NCI-H1417 (cell line): Measurements from ENCODE around the gene SYCP2.

Source experiments
- DNase-seq, 3 experiments: peaks; one replicate each; lab custom pipeline; 2025; lab: John Stamatoyannopoulos, UW

Gene SYCP2

GRCh38 chr20:59835448-59836395 is 97.7 kb downstream of the SYCP2 start:
- peak; percentile 76 to 91 (median 83) for DNase-seq

GRCh38 chr20:59835057-59835447 is 98.4 kb downstream of the SYCP2 start:
- DNase-seq, result peak in 2 of 3 experiments; percentile 57 to 82

- no peak for DNase-seq
These were observed 100.8 kb downstream of the SYCP2 start for GRCh38 chr20:59832406-59833363.

GRCh38 chr20:59831916-59832270 is 101.5 kb downstream of the SYCP2 start:
- no peak for DNase-seq

GRCh38 chr20:59831024-59831915 is 102.2 kb downstream of the SYCP2 start:
- peak; percentile 33 to 85 (median 78) for DNase-seq

GRCh38 chr20:59830665-59831023 is 102.8 kb downstream of the SYCP2 start:
- peak; percentile 21 to 85 (median 78) for DNase-seq

- no peak for DNase-seq
These were observed 103.4 kb downstream of the SYCP2 start for GRCh38 chr20:59829786-59830664.

DNA sequence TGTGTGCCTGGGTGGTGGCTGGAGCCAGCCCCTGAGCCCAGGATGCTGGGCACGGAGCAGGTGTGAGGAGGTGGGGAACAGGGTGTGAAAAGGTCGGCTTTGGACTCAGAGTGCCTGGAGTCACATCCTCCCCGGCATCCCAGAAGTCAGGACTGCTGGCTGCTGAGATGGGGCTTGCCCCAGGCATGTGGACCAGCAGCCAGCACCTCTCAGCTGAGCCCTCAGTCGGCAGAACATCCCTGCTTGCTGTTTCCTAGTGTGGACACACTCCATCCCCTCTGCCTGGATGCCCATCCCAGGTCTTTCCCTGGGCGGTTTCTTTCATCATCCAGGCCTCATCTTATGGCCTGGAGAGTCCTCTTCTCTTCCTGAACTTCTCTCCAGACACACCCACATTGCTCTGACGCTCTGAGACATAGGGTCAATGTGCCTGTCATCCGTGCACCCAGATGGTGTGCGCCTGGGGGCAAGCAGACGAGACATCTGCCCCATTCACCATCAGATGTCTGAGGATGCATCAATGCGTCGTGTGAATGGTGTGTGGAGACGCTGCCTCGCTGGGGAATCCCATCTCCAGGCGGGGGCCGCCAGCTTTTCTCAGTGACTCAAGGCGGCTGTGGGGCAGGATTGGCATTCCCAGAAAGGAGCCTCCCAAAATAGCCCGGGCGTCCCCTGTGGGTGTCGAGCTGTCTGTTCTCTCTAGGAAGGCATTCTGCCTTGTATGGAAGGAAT is 104.2 kb downstream of the SYCP2 start:
- no peak for DNase-seq

GRCh38 chr20:59828125-59829053 is 105.0 kb downstream of the SYCP2 start:
- DNase-seq, result no peak

GRCh38 chr20:59827138-59828056 is 106.0 kb downstream of the SYCP2 start:
- no peak for DNase-seq

DNA sequence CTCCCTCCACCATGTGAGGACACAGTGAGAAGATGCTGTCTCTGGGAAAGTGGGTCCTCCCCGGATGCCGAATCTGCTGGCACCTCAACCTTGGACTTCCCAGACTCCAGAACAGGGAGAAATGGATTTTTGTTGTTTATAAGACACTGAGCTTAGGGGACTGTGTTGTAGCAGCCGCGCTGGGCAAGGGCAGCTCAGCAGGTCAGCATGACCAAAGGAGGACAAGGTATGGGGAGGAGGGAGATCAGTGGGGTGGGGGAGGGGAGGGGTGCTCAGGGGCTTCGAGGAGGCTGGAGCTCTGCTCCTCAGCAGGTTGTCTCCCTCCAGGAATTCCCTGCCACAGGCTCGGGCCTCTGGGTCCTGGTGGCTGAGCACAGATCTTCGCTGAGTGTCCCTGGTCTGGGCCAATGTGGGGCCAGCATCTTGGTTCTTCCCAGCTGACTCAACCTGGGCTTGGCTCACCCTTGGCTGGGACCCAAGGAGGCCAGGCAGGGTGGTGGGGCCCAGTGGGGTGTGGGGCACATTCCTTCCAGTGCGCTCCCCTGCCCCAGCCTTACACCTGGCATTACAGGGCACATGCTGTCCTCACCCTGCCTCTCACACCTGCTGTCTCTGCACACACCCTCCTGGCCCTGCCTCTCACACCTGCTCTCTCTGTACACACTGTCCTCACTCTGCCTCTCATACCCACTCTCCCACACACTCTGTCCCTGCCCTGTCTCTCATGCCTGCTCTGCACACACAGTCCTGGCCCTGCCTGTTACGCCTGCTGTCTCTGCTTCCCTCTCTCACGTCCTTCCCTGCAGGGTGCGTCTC is 107.3 kb downstream of the SYCP2 start:
- DNase-seq, result peak; percentile 83 to 96 (median 88)

DNA sequence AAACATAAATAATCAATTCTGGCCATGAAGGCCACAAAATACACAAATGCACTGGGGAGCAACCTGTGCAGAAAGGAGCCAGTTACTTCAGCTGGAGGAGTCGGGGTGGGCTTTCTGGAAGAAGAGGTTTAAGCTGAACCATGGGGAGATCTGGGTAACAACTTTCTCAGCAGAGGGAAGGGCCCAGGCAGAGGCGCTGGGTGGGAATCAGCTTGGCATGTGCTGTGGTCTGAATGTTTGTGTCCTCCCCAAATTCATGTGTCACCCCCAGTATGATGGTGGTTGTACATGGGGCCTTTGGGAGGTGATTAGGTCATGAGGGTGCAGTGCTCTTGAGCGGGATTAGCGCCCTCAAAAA is 107.9 kb downstream of the SYCP2 start:
- no peak for DNase-seq

DNA sequence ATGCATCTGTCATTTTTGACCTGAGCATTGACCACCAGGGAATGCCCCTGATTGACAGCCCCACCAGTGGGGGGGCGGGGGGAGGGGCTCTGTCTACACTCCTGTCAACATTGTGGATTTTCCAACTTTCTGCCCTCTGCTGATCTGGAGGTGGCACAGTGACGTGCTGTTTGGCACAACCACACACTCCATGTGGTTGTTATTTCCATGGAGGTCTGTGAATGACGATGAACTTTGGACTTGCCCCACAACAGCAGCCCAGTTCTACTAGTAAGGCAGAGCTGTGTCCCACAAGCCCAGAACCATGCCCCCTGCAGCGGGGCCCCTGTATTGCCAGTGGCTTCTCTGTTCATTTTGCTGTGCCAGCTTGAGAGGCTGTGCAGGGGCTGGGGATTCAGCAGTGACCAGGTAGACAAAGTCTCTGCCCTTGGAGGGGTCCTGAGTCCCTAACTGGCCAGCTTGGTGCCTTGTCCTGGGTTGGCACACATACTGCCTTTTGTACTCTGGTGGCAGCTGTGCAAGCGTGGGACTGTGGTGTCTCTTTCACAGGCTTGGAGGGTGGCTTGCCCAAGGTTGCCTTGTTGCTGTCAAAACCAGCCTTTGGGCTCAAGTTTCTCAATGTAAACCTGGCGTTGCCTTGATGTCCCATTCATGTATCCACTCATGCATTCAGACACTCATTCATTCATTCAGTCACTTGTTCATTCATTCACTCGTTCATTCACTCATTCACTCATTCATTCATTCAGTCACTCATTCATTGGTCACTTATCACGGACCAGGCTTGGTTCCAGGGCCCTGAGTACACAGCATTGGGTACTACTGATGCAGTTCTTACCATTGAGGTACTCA is 108.5 kb downstream of the SYCP2 start:
- DNase-seq, result no peak

GRCh38 chr20:59823491-59824259 is 109.8 kb downstream of the SYCP2 start:
- DNase-seq, result no peak

GRCh38 chr20:59823030-59823423 is 110.4 kb downstream of the SYCP2 start:
- DNase-seq, result no peak
